H1 (cell line): ENCODE measurements around the gene NFE2L2. TPM values are rescaled to one million over a fixed set of nuclear protein-coding genes. Genes with fewer than 3 reads are reported as not detected.
A peak's percentile ranks its signal among the peaks of the same experiment; 100 is the strongest.

ENCODE experiments used
- CTCF ChIA-PET: fragments of 300-600 bp; sonication (Branson Sonifier 250); formaldehyde crosslinking; loops from one replicate; lab custom pipeline; 2021; ENCODE audit not compliant: partially characterized antibody; lab: Charles Lee
- POLR2A ChIA-PET: fragments of 300-600 bp; sonication (Branson Sonifier 250); formaldehyde crosslinking; loops from one replicate; lab custom pipeline; 2021; ENCODE audit warnings: inconsistent platforms; ENCODE audit not compliant: partially characterized antibody; lab: Charles Lee
- DNase-seq, 2 experiments: peaks; one replicate each; pipeline versions ENCODE4 v3.0.0 to v3.0.0-alpha.2; 2010 to 2022; ENCODE audit warnings: low spot score in 2 of 2, low read depth in 1 of 2, mixed read lengths in 1 of 2
- FAIRE-seq: peaks from 2 replicates; lab custom pipeline; 2011; peaks lifted over from hg19 to GRCh38; lab: Jason Lieb, UNC
- H2AFZ ChIP-seq: 2 replicates; pipeline ENCODE4 v1.8.1; 2012; ENCODE audit warnings: low read length, inconsistent platforms
- H2AK5ac ChIP-seq: 2 replicates; pipeline ENCODE4 v1.6.1; 2013; ENCODE audit warnings: low read depth, low read length
- H2BK120ac ChIP-seq: replicated peaks from 2 replicates; pipeline ENCODE3; 2013; ENCODE audit warnings: low read depth, low read length, inconsistent platforms
- H2BK12ac ChIP-seq: 2 replicates; pipeline ENCODE4 v1.6.1; 2013; ENCODE audit warnings: low read depth, low read length
- H2BK15ac ChIP-seq: 2 replicates; pipeline ENCODE4 v1.6.1; 2013; ENCODE audit warnings: low read length
- H2BK20ac ChIP-seq: 2 replicates; pipeline ENCODE4 v1.6.1; 2013; ENCODE audit warnings: low read length
- H2BK5ac ChIP-seq: 2 replicates; pipeline ENCODE4 v1.6.1; 2013; ENCODE audit warnings: low read depth, low read length
- H3K14ac ChIP-seq: 2 replicates; pipeline ENCODE4 v1.6.1; 2013; ENCODE audit warnings: inconsistent platforms; ENCODE audit not compliant: insufficient read length
- H3K18ac ChIP-seq: 2 replicates; pipeline ENCODE4 v1.6.1; 2013; ENCODE audit warnings: low read length; ENCODE audit errors: extremely low read depth
- H3K23ac ChIP-seq: 2 replicates; pipeline ENCODE4 v1.6.1; 2013; ENCODE audit warnings: inconsistent platforms; ENCODE audit not compliant: insufficient read length
- H3K23me2 ChIP-seq: 2 replicates; pipeline ENCODE4 v1.6.1; 2013; ENCODE audit warnings: low read depth, low read length
- H3K27ac ChIP-seq: 2 replicates; pipeline ENCODE4 v1.6.1; 2011; ENCODE audit warnings: low read depth, low read length, inconsistent platforms
- H3K27me3 ChIP-seq, 4 experiments: replicated peaks in 1 of 4; 1 replicate in 1 of 4; 2 replicates in 3 of 4; pipeline versions ENCODE4 v1.6.1 to v1.8.1; 2011 to 2013; ENCODE audit warnings: low read length in 3 of 4, mild to moderate bottlenecking in 3 of 4, inconsistent platforms in 2 of 4, mixed read lengths in 2 of 4, moderate library complexity in 1 of 4; ENCODE audit not compliant: control insufficient read depth in 3 of 4, insufficient read depth in 3 of 4; ENCODE audit errors: extremely low read depth in 1 of 4
- H3K36me3 ChIP-seq, 4 experiments: 2 replicates each; pipeline versions ENCODE4 v1.6.1 to v1.8.1; 2011 to 2013; ENCODE audit warnings: mild to moderate bottlenecking in 4 of 4, low read length in 3 of 4, moderate library complexity in 2 of 4, control low read depth in 1 of 4, inconsistent platforms in 1 of 4; ENCODE audit not compliant: insufficient read depth in 4 of 4, control insufficient read depth in 2 of 4
- H3K4ac ChIP-seq: replicated peaks from 2 replicates; pipeline ENCODE3; 2013; ENCODE audit warnings: low read length, low read depth, mixed read lengths, inconsistent platforms; ENCODE audit not compliant: insufficient read length
- H3K4me1 ChIP-seq, 4 experiments: replicated peaks in 1 of 4; 1 replicate in 1 of 4; 2 replicates in 3 of 4; pipeline versions ENCODE4 v1.6.1 to v1.8.1; 2011 to 2013; ENCODE audit warnings: low read length in 3 of 4, inconsistent platforms in 2 of 4, mixed read lengths in 1 of 4; ENCODE audit not compliant: insufficient read depth in 4 of 4, control insufficient read depth in 3 of 4
- H3K4me2 ChIP-seq, 2 experiments: 2 replicates each; pipeline versions ENCODE4 v1.6.1 to v1.8.1; 2011 to 2013; ENCODE audit warnings: low read depth in 2 of 2, low read length in 2 of 2, control low read depth in 1 of 2, inconsistent platforms in 1 of 2, mild to moderate bottlenecking in 1 of 2; ENCODE audit not compliant: insufficient read depth in 1 of 2
- H3K4me3 ChIP-seq, 4 experiments: fragments of 200-600, 300-600 bp in 1 of 4; sonication (generic), shearing (Covaris generic), sonication (Bioruptor Twin) in 1 of 4; 2 replicates each; pipeline versions ENCODE4 v1.5.1 to v1.8.1; 2011 to 2016; ENCODE audit warnings: low read length in 4 of 4, low read depth in 3 of 4, control low read depth in 2 of 4, inconsistent platforms in 2 of 4, mild to moderate bottlenecking in 2 of 4, mixed read lengths in 1 of 4, moderate library complexity in 1 of 4; ENCODE audit not compliant: insufficient read depth in 2 of 4; ENCODE audit errors: extremely low read depth in 1 of 4
- H3K56ac ChIP-seq: replicated peaks from 2 replicates; pipeline ENCODE3; 2013; ENCODE audit warnings: low read depth, mild to moderate bottlenecking, mixed read lengths, low read length, inconsistent platforms; ENCODE audit not compliant: insufficient read length
- H3K79me1 ChIP-seq: 2 replicates; pipeline ENCODE4 v1.6.1; 2013; ENCODE audit warnings: low read depth, low read length, control low read depth
- H3K79me2 ChIP-seq, 2 experiments: 2 replicates each; pipeline versions ENCODE4 v1.6.1 to v1.8.1; 2012 to 2013; ENCODE audit warnings: low read length in 2 of 2, mild to moderate bottlenecking in 2 of 2, inconsistent platforms in 1 of 2; ENCODE audit not compliant: insufficient read depth in 2 of 2, control insufficient read depth in 1 of 2
- H3K9ac ChIP-seq, 4 experiments: replicated peaks in 1 of 4; 1 replicate in 1 of 4; 2 replicates in 3 of 4; pipeline versions ENCODE4 v1.6.1 to v1.8.1; 2011 to 2013; ENCODE audit warnings: low read depth in 3 of 4, low read length in 3 of 4, control low read depth in 2 of 4, mild to moderate bottlenecking in 2 of 4, moderate library complexity in 2 of 4, inconsistent platforms in 1 of 4; ENCODE audit errors: extremely low read depth in 1 of 4
- H3K9me3 ChIP-seq, 2 experiments: 2 replicates each; pipeline versions ENCODE4 v1.6.1 to v1.8.1; 2012 to 2013; ENCODE audit warnings: mild to moderate bottlenecking in 2 of 2, moderate library complexity in 2 of 2, control low read depth in 1 of 2, inconsistent platforms in 1 of 2, low read depth in 1 of 2, low read length in 1 of 2, mixed read lengths in 1 of 2; ENCODE audit not compliant: insufficient read depth in 2 of 2
- H4K20me1 ChIP-seq, 2 experiments: replicated peaks in 1 of 2; 2 replicates each; pipeline versions ENCODE3 to v1.8.1; 2011 to 2013; ENCODE audit warnings: inconsistent platforms in 2 of 2, low read length in 2 of 2, mild to moderate bottlenecking in 1 of 2; ENCODE audit not compliant: insufficient read depth in 2 of 2, control insufficient read depth in 1 of 2
- H4K5ac ChIP-seq: 2 replicates; pipeline ENCODE4 v1.6.1; 2013; ENCODE audit warnings: low read length, low read depth, mixed read lengths, inconsistent platforms; ENCODE audit not compliant: insufficient read length
- H4K8ac ChIP-seq: 2 replicates; pipeline ENCODE4 v1.8.0; 2013; ENCODE audit warnings: mild to moderate bottlenecking, moderate library complexity, low read length, inconsistent platforms; ENCODE audit not compliant: insufficient read depth; ENCODE audit errors: extremely low read depth
- H4K91ac ChIP-seq: replicated peaks from 2 replicates; pipeline ENCODE3; 2013; ENCODE audit warnings: low read length, mixed read lengths, inconsistent platforms; ENCODE audit not compliant: insufficient read length
- POLR2A ChIP-seq, 2 experiments: IDR thresholded peaks; 1 replicate in 1 of 2; 2 replicates in 1 of 2; pipeline ENCODE4 v1.6.1; 2011; ENCODE audit warnings: low read depth in 2 of 2, low read length in 2 of 2, mild to moderate bottlenecking in 2 of 2; ENCODE audit errors: control extremely low read depth in 1 of 2
- POLR2AphosphoS5 ChIP-seq: IDR thresholded peaks from 2 replicates; pipeline ENCODE4 v1.6.1; 2011; ENCODE audit warnings: low read depth, low read length
- RBBP5 ChIP-seq: IDR thresholded peaks from 2 replicates; pipeline ENCODE4 v1.7.1; 2012; ENCODE audit warnings: low read depth, mild to moderate bottlenecking, inconsistent platforms, low read length, moderate library complexity, borderline replicate concordance
- WGBS, 2 experiments: shearing (Covaris generic) in 1 of 2; methylation state at CpG; one replicate each; pipeline versions ENCODE4 v1.1.6 to v1.1.7; 2013 to 2015; ENCODE audit warnings: low lambda C conversion rate in 2 of 2, mixed read lengths in 2 of 2, inconsistent platforms in 1 of 2, low coverage in 1 of 2, missing lambda C conversion rate in 1 of 2; ENCODE audit not compliant: insufficient replicate concordance in 2 of 2, insufficient coverage in 1 of 2, insufficient read length in 1 of 2; ENCODE audit errors: extremely low coverage in 1 of 2, missing lambda C conversion rate in 1 of 2; 5-methylcytosine and 5-hydroxymethylcytosine counted together
- polyA plus RNA-seq, 7 experiments: library from polyadenylated mRNA; depleted of rRNA in 3 of 7; stranded (reverse) in 5 of 7; unstranded in 2 of 7; fragments of >200 nt in 5 of 7; fragments of 200-250 nt in 2 of 7; gene quantifications; 1 replicate in 5 of 7; 2 replicates in 1 of 7; 4 replicates in 1 of 7; pipeline versions ENCODE4 v1.2.1 to v1.2.3, GENCODE V29; 2011 to 2013; ENCODE audit warnings: missing spikeins in 2 of 7, mixed read lengths in 2 of 7
- total RNA-seq: library from RNA; stranded (reverse); fragmentation: NEBNext Ultra II Directional; extraction: Animal tissue kit (Norgen Biotek cat#: 25700); gene quantifications from 2 replicates; pipeline ENCODE4 v1.2.1, GENCODE V29; 2021

NFE2L2 gene
- total and polyA plus RNA-seq, 2 of the 8 experiments (the other 6 are each of a cell fraction or from before 2014, with no cell fraction given) = 33.2 to 34.5 TPM

GRCh38 chr2:177225965-177226360, 38.6 kb downstream of the NFE2L2 start:
- no peaks in the 10 kb centered on the region for H3K9me3 ChIP-seq
- CTCF ChIA-PET = interaction anchor here (1.0 to 5.9 kb wide), 7 partner anchors 12 to 65 kb away, joined by 3 to 33 read pairs (median 9); no protein-coding TSS in a partner anchor
- WGBS, 2 experiments = 95% methylated on average over 2 of the region's 2 CpGs; no CpG with 5 or more reads in 1 of the 2 experiments
- no peaks in the 10 kb centered on the region for H3K79me2 ChIP-seq
- no peak overlapping the region for H3K14ac ChIP-seq
- no peak overlapping the region for H2BK12ac ChIP-seq
- no peak overlapping the region for H3K23ac ChIP-seq
- POLR2A ChIA-PET = interaction anchor here (0.6 to 9.4 kb wide), 22 partner anchors 6 to 691 kb away, joined by 3 to 128 read pairs (median 7); partner anchors contain the start of genes HNRNPA3 and NFE2L2
- no peak overlapping the region for H3K18ac ChIP-seq
- no peak overlapping the region for H2AFZ ChIP-seq
- H4K5ac ChIP-seq = no peak overlapping the region
- no peak overlapping the region for H3K4me2 ChIP-seq
- no peak overlapping the region for H3K4me3 ChIP-seq
- H3K9ac ChIP-seq = no peak overlapping the region
- H2BK5ac ChIP-seq = no peak overlapping the region
- DNase-seq (no peak), FAIRE-seq (no peak)
- no peak overlapping the region for H2BK20ac ChIP-seq
- no peak overlapping the region for H2AK5ac ChIP-seq
- H3K23me2 ChIP-seq = no peaks in the 10 kb centered on the region
- H4K91ac ChIP-seq = no peak overlapping the region
- no peak overlapping the region for H3K56ac ChIP-seq
- peaks cover 0 to 4% of the 10 kb centered on the region in 2 experiments for H4K20me1 ChIP-seq
- H3K4me1 ChIP-seq = no peaks in the 10 kb centered on the region
- H2BK15ac ChIP-seq = no peak overlapping the region
- H3K79me1 ChIP-seq = no peaks in the 10 kb centered on the region
- TF ChIP-seq RBBP5 = no peak
- TF ChIP-seq POLR2AphosphoS5 = no peak
- TF ChIP-seq POLR2A (IDR thresholded peaks at IDR 0.05; ENCODE audit: control extremely low read depth in 1 of 2, low read depth in 2 of 2, low read length in 2 of 2) = 0 out of 3 replicates have a peak, but pooled peaks of 1 of the 2 experiments have one; percentile 11
- H2BK120ac ChIP-seq = no peak overlapping the region
- no peak overlapping the region for H4K8ac ChIP-seq
- no peaks in the 10 kb centered on the region for H3K27me3 ChIP-seq
- H3K4ac ChIP-seq = no peak overlapping the region
- H3K27ac ChIP-seq = no peak overlapping the region
- peaks cover 0 to 26% (median 20%) of the 10 kb centered on the region in 4 experiments; a peak in 7 of 8 replicates for H3K36me3 ChIP-seq
